OCI-LY3 (cell line): ENCODE results near the gene ADAM11.

Experiments
- H2AFZ ChIP-seq: fragments of 200-600, 300-600 bp; shearing (Covaris generic); 2 replicates; pipeline ENCODE4 v1.6.0; 2014; ENCODE audit warnings: antibody characterized with exemption, low read depth, low read length
- H3K27ac ChIP-seq: fragments of 200-600, 300-600 bp; sonication (generic); 2 replicates; pipeline ENCODE4 v1.5.1; 2014; ENCODE audit warnings: mild to moderate bottlenecking, low read length, moderate library complexity, mixed read lengths
- H3K27me3 ChIP-seq: fragments of 200-600, 300-600 bp; sonication (generic); 2 replicates; pipeline ENCODE4 v1.6.1; 2014; ENCODE audit warnings: low read depth, low read length, mixed read lengths
- H3K36me3 ChIP-seq: fragments of 200-600, 300-600 bp; sonication (generic); replicated peaks from 2 replicates; pipeline ENCODE3; 2014; ENCODE audit warnings: low read depth, low read length, mixed read lengths
- H3K4me1 ChIP-seq: fragments of 300-600, 200-600 bp; sonication (generic); 2 replicates; pipeline ENCODE4 v1.6.1; 2014; ENCODE audit warnings: low read length, mixed read lengths
- H3K4me2 ChIP-seq: fragments of 200-600, 300-600 bp; sonication (generic); 2 replicates; pipeline ENCODE4 v1.6.1; 2014; ENCODE audit warnings: low read length, mixed read lengths
- H3K4me3 ChIP-seq: fragments of 300-600, 200-600 bp; sonication (generic); 2 replicates; pipeline ENCODE4 v1.5.1; 2014; ENCODE audit warnings: antibody characterized with exemption, mild to moderate bottlenecking, low read length, moderate library complexity
- H3K79me2 ChIP-seq: fragments of 300-600, 200-600 bp; shearing (Covaris generic); 2 replicates; pipeline ENCODE4 v1.6.1; 2014; ENCODE audit warnings: mild to moderate bottlenecking, low read length, mixed read lengths
- H3K9ac ChIP-seq: fragments of 300-600, 200-600 bp; shearing (Covaris generic); 2 replicates; pipeline ENCODE4 v1.6.0; 2014; ENCODE audit warnings: mild to moderate bottlenecking, low read length, moderate library complexity
- H3K9me3 ChIP-seq: fragments of 200-600, 300-600 bp; shearing (Covaris generic); 2 replicates; pipeline ENCODE4 v1.6.1; 2014; ENCODE audit warnings: low read length, mixed read lengths; ENCODE audit not compliant: insufficient read depth
- H4K20me1 ChIP-seq: fragments of 200-600, 300-600 bp; sonication (generic); 2 replicates; pipeline ENCODE4 v1.6.1; 2016; ENCODE audit warnings: low read length, mixed read lengths; ENCODE audit not compliant: insufficient read depth
- EZH2phosphoT487 ChIP-seq: fragments of 200-600 bp; shearing (Covaris generic); IDR thresholded peaks from 2 replicates; pipeline ENCODE4 v1.6.1; 2018; ENCODE audit warnings: antibody characterized with exemption, mixed run types, low read depth
- TF ChIP-seq, protein P1 (sequence below): fragments of 200-600, 300-600 bp; sonication (generic); IDR thresholded peaks from 2 replicates; pipeline ENCODE4 v1.5.1; 2014; ENCODE audit warnings: antibody characterized with exemption, low read length, low read depth

The ADAM11 gene

DNA sequence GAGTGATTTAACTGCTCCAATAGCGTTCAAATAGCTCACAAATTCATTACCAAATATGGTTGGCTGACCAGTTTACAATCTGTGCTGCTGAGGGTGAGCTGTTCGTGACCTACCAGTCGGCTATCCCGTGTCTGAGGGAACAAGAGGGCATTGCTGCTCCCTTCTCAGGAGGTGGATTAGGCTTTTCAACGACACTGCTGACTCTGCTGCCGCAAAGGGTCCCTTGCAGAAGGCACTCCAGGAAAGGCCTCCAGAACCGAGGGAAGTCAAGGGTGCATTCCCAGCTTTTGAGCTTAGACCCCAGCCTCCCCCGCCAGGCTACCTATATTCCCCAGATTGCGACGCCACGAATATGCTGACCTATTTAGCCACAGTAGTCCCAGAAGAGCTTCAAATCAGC lies 39.0 kb downstream of the ADAM11 start:
- Histone ChIP-seq H3K9me3 (no peaks in the 10 kb centered on the region), H3K4me1 (no peaks in the 10 kb centered on the region), H2AFZ (no peak overlapping the region), H3K27ac (no peak overlapping the region), H3K4me2 (no peak overlapping the region), H3K79me2 (no peaks in the 10 kb centered on the region), H3K27me3 (no peaks in the 10 kb centered on the region), H3K4me3 (no peak overlapping the region), H3K36me3 (peaks cover 28% of the 10 kb centered on the region), H4K20me1 (no peaks in the 10 kb centered on the region), H3K9ac (no peak overlapping the region)
- TF ChIP-seq EZH2phosphoT487 = no peak
- TF ChIP-seq, protein P1, sequence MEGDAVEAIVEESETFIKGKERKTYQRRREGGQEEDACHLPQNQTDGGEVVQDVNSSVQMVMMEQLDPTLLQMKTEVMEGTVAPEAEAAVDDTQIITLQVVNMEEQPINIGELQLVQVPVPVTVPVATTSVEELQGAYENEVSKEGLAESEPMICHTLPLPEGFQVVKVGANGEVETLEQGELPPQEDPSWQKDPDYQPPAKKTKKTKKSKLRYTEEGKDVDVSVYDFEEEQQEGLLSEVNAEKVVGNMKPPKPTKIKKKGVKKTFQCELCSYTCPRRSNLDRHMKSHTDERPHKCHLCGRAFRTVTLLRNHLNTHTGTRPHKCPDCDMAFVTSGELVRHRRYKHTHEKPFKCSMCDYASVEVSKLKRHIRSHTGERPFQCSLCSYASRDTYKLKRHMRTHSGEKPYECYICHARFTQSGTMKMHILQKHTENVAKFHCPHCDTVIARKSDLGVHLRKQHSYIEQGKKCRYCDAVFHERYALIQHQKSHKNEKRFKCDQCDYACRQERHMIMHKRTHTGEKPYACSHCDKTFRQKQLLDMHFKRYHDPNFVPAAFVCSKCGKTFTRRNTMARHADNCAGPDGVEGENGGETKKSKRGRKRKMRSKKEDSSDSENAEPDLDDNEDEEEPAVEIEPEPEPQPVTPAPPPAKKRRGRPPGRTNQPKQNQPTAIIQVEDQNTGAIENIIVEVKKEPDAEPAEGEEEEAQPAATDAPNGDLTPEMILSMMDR = no peak

DNA sequence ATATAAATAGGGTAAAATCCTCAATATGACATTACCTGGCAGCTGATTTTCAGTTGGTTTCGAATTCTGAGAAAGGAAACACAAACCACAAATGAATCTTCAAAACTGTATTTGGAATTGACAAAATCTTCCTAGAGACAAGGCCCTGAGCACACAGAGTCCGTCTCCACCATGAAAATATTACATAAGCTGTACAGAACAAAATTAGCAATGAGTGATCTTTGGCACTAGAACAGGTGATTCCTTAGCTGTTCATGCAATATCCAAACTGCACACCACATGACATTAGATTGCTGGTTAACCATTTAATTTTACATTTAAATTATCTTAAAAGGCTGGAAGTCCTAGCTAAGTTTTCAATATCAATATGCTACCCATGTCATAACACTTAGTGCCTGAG lies 39.6 kb downstream of the ADAM11 start:
- H3K9ac ChIP-seq = no peak overlapping the region
- H3K27me3 ChIP-seq = no peaks in the 10 kb centered on the region
- no peaks in the 10 kb centered on the region for H3K9me3 ChIP-seq
- no peaks in the 10 kb centered on the region for H3K4me1 ChIP-seq
- H2AFZ ChIP-seq = no peak overlapping the region
- no peak overlapping the region for H3K4me3 ChIP-seq
- no peak overlapping the region for H3K27ac ChIP-seq
- H4K20me1 ChIP-seq = no peaks in the 10 kb centered on the region
- H3K4me2 ChIP-seq = no peak overlapping the region
- TF ChIP-seq EZH2phosphoT487 = no peak
- TF ChIP-seq, protein P1 = no peak
- peaks cover 31% of the 10 kb centered on the region for H3K36me3 ChIP-seq
- H3K79me2 ChIP-seq = no peaks in the 10 kb centered on the region

DNA sequence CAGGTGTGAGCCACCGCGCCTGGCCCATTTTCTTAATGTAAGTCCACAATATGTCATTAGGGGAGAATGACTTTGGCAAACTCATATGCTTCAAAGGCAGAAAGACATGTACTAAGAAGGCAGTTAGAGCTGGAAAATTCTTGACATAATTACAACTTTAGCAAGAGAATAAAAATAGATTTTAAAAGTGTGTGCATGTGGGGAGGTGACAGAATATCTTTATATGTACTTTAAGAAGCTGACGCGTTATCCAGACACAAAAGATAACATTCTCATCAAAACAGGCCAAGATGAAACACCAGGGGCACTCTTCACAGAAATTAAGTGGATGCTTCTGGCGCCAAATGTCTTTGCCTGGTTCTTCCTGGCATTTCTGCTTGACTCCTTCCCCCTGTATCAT lies 43.1 kb downstream of the ADAM11 start:
- H3K79me2 ChIP-seq = peaks cover 14% of the 10 kb centered on the region
- no peaks in the 10 kb centered on the region for H3K27me3 ChIP-seq
- peaks cover 51% of the 10 kb centered on the region for H3K36me3 ChIP-seq
- H3K4me2 ChIP-seq = no peak overlapping the region
- no peaks in the 10 kb centered on the region for H3K9me3 ChIP-seq
- no peak overlapping the region for H3K27ac ChIP-seq
- H3K4me3 ChIP-seq = no peak overlapping the region
- no peak overlapping the region for H2AFZ ChIP-seq
- no peaks in the 10 kb centered on the region for H4K20me1 ChIP-seq
- peaks cover 6% of the 10 kb centered on the region for H3K4me1 ChIP-seq
- TF ChIP-seq, protein P1 = no peak
- no peak for TF ChIP-seq EZH2phosphoT487
- no peak overlapping the region for H3K9ac ChIP-seq

DNA sequence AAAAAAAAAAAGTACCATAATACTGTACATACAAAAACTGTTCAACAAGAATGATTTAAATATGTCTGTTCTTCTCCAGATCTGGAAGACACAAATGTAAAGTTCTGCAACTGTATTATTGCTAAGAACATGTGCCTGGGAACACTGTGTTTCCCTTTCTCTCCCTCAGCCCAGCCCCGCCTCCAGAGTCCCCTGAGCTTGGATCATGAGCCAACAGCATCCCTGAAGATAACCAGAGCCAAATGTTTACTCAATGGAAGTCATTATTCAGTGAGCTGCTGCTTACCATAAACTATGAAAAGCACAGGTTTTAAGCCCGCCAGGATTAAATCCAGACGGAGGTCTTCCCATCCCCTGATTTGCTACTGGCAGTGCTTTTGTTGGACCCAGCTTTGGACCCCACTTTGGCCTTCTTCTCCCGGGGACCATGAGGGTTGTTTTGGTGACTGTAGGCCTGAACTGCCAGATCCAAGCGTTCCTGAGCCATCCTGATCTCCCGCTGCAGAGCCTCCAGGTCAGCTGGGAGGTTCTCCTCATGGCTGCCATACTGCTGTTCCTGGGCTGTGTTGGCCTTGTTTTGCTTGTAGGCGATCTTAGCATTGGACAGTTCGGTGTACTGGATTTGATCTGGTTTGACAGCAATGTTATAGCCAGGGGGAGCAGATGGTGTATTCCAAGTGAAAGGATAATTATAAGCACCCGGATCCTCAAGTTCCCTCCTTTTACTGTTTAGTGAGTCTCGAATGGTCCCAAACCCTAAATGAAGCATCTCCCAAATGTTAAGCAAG lies 45.7 kb downstream of the ADAM11 start:
- no peak overlapping the region for H3K27ac ChIP-seq
- H3K36me3 ChIP-seq = peaks cover 44% of the 10 kb centered on the region
- no peak for TF ChIP-seq EZH2phosphoT487
- TF ChIP-seq, protein P1 = no peak
- H3K79me2 ChIP-seq = peaks cover 32% of the 10 kb centered on the region
- H3K4me2 ChIP-seq = no peak overlapping the region
- H3K27me3 ChIP-seq = no peaks in the 10 kb centered on the region
- peaks cover 5% of the 10 kb centered on the region; the same call in 1 of the 2 replicates for H4K20me1 ChIP-seq
- no peak overlapping the region for H3K4me3 ChIP-seq
- H3K4me1 ChIP-seq = peaks cover 25% of the 10 kb centered on the region
- no peaks in the 10 kb centered on the region for H3K9me3 ChIP-seq
- H2AFZ ChIP-seq = no peak overlapping the region
- H3K9ac ChIP-seq = no peak overlapping the region
